ENCODE data around the gene ENKUR. TPM values are rescaled to one million over a fixed set of nuclear protein-coding genes. Genes with fewer than 3 reads are reported as not detected.

Gene ENKUR
- total and polyA plus RNA-seq, 2 experiments from 2014 or later: 0.44 TPM; not detected in 1

GRCh38 chr10:24991298-24991697, 24.7 kb downstream of the ENKUR start (continued):
- TF ChIP-seq ZNF462 (CRISPR knock-in tag; IDR thresholded peaks at IDR 0.05): no peak
- no peak for TF ChIP-seq ETS1 (IDR thresholded peaks at IDR 0.05)
- TF ChIP-seq POLR2AphosphoS5 (IDR thresholded peaks at IDR 0.05; ENCODE audit: low read depth): no peak
- TF ChIP-seq STAT1 (IDR thresholded peaks at IDR 0.05; ENCODE audit: unreplicated experiment): no peak
- no peak for TF ChIP-seq EZH2phosphoT487 (IDR thresholded peaks at IDR 0.05; ENCODE audit: unreplicated experiment)
- TF ChIP-seq REST (IDR thresholded peaks at IDR 0.05; ENCODE audit: unreplicated experiment): no peak
- no peak for TF ChIP-seq NANOG (IDR thresholded peaks at IDR 0.05; ENCODE audit: borderline replicate concordance)
- TF ChIP-seq ZNF331 (CRISPR knock-in tag; IDR thresholded peaks at IDR 0.05; ENCODE audit: low read depth): no peak
- TF ChIP-seq EZH2 (IDR thresholded peaks at IDR 0.05; ENCODE audit: low read depth, unreplicated experiment): no peak
- no peak for TF ChIP-seq ZNF114 (CRISPR knock-in tag; IDR thresholded peaks at IDR 0.05)
- TF ChIP-seq JUNB (IDR thresholded peaks at IDR 0.05; ENCODE audit: unreplicated experiment): no peak

All from GM23338 (cell line).